GM20000 (cell line): ENCODE measurements around the gene TRUB1.

Source experiments
- DNase-seq: peaks from one replicate; pipeline ENCODE4 v3.0.0; 2012; ENCODE audit warnings: low spot score
- TF ChIP-seq, protein P1 (sequence below): IDR thresholded peaks from 2 replicates; pipeline ENCODE4 v1.5.1; 2012; ENCODE audit warnings: mild to moderate bottlenecking, control low read depth; ENCODE audit errors: extremely low read depth, missing control alignments

Gene TRUB1

GRCh38 chr10:114905450-114905849, 32.5 kb upstream of the TRUB1 start:
- no peak for DNase-seq
- TF ChIP-seq, protein P1, sequence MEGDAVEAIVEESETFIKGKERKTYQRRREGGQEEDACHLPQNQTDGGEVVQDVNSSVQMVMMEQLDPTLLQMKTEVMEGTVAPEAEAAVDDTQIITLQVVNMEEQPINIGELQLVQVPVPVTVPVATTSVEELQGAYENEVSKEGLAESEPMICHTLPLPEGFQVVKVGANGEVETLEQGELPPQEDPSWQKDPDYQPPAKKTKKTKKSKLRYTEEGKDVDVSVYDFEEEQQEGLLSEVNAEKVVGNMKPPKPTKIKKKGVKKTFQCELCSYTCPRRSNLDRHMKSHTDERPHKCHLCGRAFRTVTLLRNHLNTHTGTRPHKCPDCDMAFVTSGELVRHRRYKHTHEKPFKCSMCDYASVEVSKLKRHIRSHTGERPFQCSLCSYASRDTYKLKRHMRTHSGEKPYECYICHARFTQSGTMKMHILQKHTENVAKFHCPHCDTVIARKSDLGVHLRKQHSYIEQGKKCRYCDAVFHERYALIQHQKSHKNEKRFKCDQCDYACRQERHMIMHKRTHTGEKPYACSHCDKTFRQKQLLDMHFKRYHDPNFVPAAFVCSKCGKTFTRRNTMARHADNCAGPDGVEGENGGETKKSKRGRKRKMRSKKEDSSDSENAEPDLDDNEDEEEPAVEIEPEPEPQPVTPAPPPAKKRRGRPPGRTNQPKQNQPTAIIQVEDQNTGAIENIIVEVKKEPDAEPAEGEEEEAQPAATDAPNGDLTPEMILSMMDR, result no peak

- TF ChIP-seq, protein P1, result no peak
Observed at GRCh38 chr10:114906981-114907380, 31.0 kb upstream of the TRUB1 start.

GRCh38 chr10:114908896-114909295, 29.1 kb upstream of the TRUB1 start:
- TF ChIP-seq, protein P1, result no peak
- DNase-seq, result no peak

More at GRCh38 chr10:114906981-114907380, 31.0 kb upstream of the TRUB1 start:
- DNase-seq, result no peak

DNA sequence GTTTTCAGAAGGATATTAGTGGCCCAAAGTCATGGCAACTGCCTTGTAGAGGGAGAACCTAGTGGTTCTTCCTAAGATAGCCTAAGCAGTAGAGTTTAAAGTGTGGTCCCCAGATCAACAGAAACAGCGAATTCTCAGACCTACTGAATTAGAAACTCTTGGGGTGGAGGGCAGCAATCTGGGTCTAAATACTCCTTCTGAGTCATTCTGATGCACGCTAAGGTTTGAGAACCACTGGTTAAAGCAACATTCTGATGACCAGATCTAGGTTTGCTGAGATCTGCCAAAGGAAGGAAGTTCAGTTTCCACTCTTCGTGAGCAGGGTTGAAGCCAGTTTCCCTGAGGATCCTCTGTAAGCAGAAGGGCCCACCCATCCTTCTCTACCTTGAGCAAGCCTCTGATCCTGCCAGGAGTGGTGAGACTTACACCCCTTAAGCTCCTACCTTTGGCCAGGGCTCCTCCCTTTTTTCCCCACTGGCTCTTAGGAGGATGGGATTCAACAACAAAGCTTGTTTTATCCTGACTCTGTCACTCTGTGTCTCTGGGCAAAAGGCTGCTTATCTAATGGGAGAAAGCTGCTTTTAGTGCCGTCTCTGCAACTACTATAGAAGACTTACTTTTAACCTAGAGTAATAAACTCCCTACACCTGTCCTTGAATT, 26.8 kb upstream of the TRUB1 start:
- peak; percentile 27 for DNase-seq
- TF ChIP-seq, protein P1, result no peak

DNA sequence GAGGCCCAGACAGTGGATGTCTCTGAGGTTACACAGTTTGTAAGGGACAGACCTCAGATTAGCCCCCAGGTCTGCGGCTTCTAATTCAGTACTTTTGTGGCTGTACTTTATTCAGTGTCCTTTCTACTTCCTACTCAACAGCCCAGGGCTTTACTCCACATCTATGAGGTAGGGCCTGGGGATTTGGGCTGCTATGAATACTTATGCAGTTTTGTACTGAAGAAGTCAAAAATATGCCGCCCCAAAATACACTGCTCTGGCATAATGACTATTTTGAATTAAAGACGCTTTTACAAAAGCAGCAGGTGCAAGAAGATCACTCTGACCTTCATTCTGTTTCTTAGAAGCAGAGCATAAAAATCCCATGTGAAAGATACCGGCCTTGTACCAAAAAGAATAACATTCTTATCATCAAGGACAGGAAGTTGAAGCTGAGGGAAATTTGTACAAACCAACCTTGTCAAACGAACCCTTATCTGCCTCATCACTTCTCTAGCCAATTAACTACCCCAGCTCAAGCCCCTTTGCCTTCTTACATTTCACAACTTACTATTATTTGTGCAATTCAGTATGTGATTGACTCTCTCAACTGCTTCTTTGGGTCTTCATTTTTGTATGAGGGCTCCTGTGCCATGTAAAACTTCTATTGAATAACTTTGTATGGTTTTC, 26.1 kb upstream of the TRUB1 start:
- TF ChIP-seq, protein P1, result no peak
- no peak for DNase-seq

- TF ChIP-seq, protein P1, result no peak
Observed at GRCh38 chr10:114912470-114912859, 25.5 kb upstream of the TRUB1 start.

DNA sequence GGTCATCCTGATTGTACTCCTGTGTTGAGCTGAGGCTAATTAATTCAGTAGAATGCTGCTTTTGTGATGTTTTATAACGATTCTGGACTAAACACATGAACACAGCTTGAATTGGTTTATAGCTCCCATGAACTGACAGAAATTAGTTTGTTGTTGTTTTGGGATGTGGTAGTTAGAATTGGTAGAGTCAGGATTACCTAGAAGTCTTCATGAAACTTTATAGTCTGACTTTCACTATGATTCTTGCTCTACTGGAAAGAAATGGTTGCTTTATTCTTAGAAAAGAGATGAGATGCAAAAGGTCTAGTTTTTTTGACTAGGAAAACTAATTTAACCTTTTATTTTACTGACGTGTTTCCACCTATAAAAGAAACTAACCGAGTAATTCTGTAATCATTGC, 23.4 kb upstream of the TRUB1 start:
- TF ChIP-seq, protein P1, result no peak
- DNase-seq, result no peak

More at GRCh38 chr10:114912470-114912859, 25.5 kb upstream of the TRUB1 start:
- DNase-seq, result no peak
